SK-N-DZ (cell line): ENCODE results near the gene FBXO44.
A peak's percentile ranks its signal among the peaks of the same experiment; 100 is the strongest.

Experiments used
- DNase-seq: peaks from one replicate; pipeline ENCODE4 v3.0.0-alpha.2; 2015; ENCODE audit warnings: low spot score

Gene FBXO44

DNA sequence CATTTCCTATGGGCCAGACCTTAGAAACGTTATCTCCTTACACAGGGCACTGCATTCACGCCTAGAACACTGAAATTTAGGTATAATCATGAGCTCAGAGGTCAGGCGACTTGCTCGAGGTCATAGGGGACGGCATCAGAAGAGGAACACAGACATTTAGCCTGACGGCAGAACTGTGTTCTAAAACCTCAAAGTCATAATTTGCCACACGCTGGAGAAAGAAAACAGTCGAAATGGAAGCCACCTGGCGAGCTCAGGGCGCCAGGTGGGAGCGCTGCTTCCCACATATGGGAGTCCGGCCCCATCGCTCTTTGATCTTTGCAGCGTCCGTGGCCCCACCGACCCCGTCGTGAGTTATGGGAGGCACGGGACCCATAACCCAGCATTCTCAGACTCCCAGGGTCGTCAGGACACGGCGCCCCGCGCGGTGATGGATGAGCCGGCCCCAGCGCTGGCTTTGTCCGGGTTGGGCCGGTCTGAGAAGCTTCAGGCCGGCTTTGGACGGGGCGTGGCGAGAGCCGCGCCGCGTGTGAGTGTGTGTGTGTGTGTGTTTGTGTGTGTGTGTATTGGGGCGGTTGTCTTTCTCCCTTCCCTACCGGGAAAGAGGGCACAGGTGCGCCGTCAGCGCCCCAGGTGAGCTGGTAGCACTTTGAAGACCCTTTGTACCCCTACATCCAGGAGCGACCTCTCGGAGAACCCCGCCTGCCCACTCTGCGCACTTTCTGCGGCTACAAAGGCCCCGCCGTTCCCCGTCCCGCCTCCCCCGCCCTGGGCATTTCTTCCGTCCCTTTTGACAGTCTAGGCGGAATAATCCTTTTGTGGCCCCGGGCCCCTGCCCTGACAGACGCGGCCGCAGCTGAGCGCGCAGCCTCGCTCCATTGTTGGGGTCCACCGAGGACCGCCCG lies 36.0 kb downstream of the FBXO44 start:
- DNase-seq = peak; percentile 30

DNA sequence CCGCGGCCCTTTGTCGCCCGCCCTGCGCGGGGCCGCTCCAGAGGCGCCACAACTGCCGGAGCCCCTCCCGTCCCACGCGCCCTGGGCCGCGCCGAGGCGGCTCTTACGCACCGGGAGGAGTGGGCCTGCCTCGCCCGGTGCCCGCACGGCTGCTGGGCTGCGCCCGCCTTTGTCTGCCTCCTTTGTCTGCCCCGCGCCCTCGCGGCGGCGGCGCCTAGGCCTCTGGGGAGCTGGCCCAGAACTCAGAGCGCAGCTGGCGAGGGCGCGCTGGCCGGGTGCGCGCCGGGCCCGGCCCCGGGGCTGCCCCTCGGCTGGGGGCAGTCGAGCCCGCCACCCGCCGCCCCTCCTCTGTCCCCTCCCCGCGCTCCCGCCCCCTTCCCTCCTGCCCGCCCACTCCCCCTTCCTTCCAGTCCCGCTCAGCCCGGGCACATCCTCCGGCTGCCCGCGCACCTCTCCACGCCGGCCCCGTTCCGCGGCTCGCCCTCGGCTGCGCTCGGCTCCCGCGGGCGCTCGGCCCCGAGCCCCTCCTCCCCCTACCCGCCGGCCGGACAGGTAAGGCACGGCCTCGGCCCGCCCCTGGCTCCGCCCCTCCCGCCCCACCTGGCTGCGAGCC lies 36.7 kb downstream of the FBXO44 start, which contains the start of gene DRAXIN:
Gene DRAXIN, plus strand, starts transcription at position 409 of the 613 bp plus-strand sequence. CDS start 14,549 bp downstream, outside the sequence.
- DNase-seq = peak; percentile 46

DNA sequence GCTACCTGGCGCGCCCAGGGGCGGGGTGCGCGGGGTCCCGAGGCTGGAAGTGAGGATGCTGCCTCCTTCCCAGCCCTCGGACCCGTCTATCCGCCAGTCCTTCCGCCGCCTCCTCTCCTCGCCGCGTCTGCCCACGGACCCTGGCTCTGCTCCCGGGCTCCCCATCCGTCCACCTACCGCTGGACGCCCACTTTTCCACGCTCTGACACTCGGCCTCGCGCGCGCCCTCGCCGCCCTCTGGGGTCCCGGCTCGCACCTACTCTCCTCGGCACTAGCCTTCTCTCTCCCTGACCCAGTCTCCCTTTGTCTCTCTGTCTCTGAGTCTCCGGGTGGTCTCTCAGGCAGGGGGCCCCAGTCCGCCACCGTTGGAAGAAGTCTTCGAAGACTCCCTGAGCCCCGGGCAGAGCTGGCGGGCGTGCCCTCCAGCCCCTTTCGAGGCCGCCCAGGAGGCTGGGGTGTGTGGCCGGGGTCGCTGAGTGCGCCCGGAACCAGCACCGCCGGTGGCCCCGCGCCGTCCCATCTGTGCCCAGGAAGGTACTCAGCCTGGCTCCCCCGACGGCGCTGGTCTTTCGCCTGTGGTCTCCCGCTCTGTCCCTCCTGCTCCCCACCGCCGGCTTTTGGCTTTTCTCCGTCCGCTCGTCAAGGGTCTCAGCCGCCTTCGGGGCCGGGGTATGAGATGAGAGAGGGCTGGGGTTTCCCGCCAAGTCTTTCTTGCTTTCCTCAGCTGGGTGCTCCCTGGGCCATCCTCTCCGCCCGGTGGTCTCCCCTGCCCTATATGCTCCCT lies 37.4 kb downstream of the FBXO44 start:
- no peak for DNase-seq

DNA sequence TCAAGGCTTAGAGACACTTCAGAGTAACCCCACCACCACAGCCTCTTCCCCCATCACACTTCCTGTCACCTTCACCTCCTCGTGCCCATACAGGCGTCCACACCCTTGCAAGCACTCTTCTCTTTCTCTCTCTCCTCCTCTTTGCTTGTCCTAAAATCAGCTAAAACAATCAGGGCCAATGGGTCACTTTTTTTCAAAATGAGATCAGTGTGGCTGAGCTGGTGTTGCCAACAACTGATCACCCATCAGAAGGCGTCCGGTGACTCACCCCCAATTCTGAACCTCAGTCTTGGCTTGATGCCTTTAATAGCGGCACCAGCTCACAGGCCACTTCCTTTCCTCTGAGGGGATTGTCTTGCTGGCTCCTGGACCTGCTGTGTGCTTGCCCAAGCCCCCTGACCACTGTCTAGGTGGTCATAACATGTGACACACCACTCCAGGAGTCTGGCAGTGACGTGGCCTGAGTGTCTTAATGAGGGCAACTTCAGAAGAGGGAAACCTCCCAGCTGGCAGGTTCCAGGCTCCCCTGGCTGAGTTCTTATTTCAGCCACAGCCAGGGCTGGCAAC lies 38.4 kb downstream of the FBXO44 start:
- DNase-seq = no peak

DNA sequence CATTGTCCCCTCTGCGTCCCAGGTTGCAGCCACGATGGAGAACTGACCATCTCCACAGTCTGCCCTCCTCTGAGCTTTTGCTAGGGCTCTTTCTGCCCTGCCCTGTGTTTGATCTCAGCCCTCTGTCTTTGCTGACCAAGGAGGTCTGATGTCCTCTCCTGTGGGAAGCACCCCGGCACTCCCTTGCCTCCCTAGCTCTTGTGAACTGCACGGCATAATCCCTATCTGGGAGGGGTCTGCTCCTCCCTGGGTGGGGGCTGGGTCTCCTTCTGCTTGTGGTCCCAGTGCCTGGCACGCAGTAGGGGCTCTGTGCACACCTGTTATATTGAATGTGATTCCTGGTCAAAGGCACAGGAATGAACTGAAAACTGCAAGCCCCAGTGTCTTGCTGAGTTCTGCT lies 39.2 kb downstream of the FBXO44 start:
- no peak for DNase-seq

DNA sequence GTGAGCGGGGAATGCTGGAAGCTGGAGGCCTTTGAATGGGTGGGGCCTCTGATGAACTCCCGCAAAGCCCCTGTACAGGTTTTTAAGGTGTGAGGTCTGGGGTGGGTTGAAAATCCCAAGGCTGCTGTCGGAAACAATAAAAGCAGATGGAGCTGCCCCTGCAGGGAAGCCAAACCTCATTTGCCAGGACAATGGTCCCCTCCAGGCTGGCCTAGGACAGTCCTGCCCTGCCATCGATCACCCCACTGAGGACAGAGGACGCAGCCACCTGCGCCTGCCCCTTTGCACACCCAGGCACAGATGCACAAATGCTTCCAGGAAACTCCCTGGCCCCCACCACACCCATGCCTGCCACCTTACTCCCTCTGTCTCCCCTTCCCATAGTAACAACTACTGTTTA lies 41.2 kb downstream of the FBXO44 start:
- no peak for DNase-seq

DNA sequence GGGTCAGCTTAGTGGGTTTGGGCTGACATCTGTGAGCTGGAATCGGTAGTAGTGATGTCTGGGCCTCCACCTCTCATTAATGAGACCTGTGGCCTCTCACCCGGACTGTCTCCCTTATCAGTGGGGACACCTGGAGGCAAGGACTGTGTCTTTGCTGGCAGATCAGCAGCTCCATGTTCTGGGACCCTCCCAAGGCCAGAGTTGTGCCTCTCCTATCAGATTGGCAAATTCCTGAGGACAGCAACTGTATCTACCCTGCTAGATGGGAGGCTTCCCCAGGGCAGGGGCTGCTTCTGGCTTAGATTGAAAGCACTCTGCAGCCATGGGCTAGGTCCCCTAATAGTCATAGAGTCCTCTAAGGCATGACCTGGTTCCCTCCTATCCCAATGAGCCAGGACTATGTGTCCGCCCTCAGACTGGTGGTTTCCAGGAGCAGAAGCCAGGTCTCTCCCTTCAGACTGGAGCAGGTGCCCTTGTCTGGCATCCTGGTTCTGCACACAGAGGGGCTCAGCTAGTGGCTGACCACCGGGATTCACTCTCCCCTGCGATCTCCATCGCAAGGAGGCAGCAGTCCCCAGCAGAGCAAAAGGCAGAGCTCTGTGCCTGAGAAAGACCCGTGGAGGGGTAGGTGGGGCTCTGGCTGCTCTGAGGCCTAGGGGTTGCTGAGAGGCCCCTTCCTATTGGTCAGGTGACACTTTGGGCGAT lies 42.7 kb downstream of the FBXO44 start:
- DNase-seq = no peak

DNA sequence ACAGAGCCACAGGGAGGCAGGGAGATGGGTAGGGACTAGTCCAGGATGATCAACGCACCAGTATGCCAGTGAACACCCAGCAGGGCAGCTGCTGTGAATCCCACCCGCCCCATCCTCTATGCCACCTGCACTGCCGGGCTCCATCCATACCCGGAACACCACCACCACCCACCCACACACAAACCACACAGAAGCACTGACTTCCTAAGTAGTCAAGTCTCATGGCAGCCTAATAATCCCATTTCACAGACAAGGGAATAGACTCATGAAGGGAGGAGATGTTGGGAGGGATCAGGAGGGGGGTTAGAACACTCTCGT lies 43.2 kb downstream of the FBXO44 start:
- no peak for DNase-seq

DNA sequence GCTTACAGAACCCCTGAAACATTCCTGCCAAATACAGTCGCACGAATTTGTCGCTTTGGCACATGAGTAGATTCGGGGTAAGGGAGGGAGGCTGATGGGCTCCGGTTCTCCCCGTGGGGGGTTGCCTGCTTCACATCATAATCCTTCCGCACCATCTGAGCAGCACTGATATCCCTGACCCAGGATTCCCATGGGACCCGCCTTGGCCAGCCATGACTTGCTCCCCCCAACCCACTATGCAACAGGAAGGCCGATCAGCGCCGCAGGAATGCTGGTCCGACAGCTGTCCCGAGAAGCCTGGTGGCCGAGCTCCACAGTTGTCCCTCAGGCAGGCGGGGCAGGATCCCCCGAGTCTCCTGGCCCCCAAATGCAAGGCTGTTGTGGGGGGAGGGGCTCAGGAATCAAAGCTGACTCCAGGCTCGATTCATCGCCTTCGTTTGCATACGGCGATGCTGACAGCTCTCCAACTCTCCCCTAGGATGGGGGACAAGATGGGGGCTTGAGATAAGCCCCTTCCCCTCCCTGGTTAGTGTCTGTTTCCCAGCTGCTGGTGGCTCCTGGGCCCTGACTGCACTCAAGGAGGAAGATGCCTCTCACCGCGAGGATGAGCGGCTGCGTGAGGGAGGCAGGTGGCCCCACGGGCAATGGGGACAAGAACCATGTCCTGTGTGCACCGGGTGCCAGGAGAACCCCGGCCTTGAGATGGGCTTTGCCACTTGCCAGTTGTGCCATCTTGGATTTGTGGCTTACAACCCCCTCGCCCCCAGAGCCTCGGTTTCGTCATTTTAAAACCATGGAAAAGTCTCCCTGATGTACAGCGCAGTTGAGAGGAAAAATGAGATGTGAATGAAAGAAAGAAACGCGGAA lies 46.2 kb downstream of the FBXO44 start:
- DNase-seq = peak; percentile 74

DNA sequence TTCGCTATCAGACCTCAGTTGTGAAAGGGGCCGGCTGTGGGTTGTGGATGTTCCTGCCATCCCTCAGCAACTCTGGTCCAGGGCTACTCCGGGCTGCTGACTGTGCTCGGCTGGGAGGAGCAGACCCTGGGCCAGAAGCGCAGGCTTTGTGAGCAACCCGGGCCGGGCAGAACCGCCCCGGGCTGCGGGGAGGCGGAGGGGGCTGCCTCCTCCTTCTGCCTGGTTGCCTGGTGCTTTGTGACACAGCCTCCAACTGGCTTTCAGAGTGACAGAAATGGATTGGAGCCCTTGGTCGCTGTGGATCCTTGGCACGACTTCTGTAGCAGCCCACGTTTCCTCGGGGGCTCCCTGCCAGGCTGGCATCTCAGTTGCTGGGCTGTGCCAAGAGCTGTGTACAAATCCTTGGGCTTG lies 46.9 kb downstream of the FBXO44 start:
- no peak for DNase-seq

DNA sequence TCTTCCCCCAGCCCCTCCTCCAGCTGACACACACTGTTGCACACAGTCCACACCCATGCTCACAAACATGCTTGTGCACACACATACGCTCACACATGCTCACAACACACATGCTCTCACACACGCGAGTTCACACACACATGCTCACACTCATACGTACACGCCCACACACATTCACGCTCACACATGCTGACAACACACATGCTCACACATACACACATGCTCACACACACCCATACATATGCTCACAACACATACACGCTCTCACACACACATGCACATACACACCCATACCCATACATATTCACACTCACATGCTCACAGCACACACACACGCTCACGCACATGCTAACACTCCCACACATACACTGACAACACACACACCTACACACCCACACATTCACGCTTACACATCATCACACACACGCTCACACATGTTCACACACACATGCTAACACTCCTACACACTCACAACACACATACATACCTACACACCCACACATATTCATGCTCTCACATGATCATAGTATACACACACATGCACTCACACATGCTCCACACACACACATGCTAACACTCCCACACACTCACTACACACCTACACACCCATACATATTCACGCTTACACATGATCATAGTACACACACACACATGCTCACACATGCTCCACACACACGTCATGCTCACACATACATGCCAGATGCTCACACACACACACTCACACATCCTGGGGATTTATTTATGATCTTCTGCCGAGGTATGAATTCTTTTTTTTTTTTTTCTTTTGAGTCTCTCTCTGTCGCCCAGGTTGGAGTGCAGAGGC lies 47.5 kb downstream of the FBXO44 start:
- no peak for DNase-seq

DNA sequence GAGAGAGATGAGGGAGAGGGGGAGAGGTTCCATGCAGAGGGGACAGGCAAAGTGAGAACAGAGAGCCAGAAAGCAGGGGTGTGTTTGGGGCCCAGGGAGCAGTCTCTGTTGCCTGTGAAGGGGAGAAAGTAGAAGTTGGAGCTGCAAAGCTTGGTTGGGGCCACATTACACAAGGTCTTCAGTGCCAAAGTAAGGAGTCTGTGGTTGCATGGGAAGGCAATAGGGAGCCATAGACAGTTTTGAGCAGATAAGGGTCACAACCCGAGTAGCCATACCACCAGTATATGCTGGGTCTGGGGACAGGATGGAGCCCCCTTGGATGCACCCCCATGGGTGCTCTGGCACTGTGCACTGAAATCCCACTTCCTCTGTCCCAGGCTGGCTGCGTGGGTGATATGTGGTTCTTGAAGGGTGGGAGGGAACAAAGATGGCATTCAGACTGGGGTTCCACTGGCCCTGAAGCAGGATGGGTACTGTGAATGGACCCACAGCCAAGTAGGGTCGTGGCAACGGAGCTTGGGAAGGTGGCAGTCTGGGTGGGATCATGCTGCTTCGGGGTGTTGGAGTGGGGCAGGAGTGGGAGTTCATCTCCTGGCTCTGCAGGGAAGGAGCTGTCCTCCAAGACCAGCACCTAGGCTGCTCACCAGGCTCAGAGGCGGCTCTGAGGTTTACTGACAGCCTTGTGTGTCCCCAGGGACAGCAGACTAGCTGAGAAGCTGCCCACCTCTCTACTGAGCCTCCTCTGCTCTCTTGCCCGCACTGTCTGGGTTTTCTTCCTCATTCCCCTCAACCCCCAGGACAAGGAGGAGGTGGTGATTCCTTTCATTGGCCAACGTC lies 48.9 kb downstream of the FBXO44 start:
- no peak for DNase-seq

DNA sequence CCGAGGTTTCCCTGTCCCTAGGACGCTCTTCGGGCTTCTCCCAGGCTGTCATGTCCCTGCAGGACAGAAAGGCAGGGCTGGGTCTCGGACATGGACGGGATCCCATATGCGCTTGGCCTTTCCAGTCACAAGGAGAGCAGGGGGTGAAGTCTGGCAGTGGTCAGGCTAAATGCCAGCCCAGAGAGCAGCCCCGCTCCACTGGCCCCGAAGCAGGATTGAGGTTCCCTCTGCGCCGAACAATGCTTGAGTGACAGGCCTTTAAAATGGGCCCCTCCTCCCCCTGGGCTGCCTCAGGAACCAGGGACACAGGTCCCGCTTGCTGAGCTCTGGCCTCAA lies 49.5 kb downstream of the FBXO44 start:
- no peak for DNase-seq

DNA sequence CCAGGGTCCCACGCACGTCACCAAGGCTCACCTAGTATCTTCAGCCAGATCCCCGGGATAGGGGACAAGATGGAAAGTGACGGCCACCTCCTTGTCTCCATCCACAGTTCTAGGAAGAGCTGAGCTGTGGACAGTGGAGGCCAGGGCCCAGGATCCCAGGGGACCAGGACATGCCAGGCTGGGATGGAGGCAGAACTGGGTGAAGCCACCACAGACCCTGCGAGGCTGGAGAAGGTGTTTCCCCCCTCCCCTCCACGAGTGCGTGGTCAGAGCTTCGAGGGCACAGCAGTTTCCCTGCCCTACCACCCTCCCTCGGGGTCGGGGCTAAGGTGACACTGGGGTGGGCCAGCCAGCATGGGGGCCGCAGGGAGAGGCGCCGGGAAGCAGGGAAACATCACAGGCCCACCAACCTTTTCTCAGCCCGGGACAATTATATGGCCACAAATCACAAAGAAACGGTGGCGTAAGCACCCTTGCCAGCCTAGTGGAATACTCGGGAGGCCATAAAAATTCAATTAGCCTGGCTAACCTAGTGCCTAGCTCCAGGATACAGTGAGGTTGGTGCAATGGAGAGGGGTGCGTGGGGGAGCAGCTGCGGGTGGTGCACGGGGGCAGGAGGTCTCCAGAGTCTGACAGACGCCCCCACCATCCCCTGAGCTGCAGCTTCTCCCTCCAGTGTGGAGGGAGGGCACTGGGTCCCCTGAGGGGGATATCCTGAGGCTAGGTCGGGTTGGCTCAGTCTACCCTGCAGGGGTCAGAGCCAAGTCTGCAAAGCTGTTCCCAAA lies 50.2 kb downstream of the FBXO44 start:
- no peak for DNase-seq

DNA sequence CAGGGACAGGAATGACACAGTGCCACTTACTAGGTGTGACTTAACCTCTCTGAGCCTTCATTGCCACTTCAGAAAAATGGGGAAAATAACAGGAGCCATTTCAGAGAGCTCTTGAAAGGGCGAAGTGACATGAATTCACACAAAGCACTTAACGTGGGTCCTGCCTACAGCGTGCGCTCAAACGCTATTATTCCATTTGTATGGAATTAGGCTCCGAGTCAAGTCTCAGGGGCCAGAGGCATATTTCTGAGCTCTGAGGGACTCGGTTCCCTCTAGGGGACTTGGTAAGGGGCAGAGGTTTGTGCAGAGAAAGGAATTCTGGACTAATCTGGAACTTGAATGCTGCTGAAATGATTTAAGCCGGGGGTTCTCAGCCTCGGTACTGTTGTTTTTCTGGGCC lies 50.9 kb downstream of the FBXO44 start:
- DNase-seq = no peak

DNA sequence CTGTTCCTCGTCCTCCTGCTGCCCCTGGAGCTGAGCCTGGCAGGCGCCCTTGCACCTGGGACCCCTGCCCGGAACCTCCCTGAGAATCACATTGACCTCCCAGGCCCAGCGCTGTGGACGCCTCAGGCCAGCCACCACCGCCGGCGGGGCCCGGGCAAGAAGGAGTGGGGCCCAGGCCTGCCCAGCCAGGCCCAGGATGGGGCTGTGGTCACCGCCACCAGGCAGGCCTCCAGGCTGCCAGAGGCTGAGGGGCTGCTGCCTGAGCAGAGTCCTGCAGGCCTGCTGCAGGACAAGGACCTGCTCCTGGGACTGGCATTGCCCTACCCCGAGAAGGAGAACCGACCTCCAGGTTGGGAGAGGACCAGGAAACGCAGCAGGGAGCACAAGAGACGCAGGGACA lies 51.6 kb downstream of the FBXO44 start:
- DNase-seq = no peak

DNA sequence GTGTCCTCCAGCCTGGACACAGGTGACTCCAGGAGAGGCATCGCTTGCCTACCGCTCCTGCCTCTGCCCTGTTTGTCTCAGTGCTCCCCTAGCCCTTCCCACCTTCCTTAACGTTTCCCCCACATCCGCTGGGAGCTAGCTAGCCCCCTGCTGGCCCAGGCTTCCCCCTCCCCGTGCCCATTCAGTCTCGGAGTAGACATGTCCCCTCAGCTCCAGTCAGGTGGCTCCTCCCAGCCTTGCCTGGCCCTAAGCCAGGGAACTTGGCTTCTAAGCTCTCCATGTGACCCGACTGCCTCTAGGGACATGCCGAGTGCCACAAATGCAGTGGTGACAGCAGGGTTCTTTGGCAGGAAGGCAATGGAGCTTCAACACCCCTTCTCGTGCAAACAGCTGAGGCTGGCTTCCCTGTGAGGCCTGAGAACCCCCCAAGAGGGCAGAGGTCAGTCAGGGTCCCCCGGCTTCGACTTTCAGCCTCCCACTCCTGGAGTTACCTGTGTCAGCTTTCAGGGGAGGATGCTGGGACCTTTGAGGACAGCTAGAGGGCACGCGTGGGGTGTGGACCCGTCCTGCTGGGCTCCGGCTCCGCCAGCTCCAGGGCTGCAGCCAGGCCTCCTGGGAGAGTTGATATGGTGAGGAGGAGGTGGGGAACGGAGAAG lies 53.1 kb downstream of the FBXO44 start:
- DNase-seq = peak; percentile 49
